ENCODE measurements around the gene TADA2B. TPM values are rescaled to one million over a fixed set of nuclear protein-coding genes. Genes with fewer than 3 reads are reported as not detected.

The TADA2B gene
- total RNA-seq, 1 donor = 16.0 TPM

- TF ChIP-seq CTCF (IDR thresholded peaks at IDR 0.05; ENCODE audit: insufficient read depth, low read depth, low read length) = no peak
- no peak overlapping the region for H3K4me3 ChIP-seq (ENCODE audit: low read depth, low read length)
- no peak for DNase-seq (ENCODE audit: low read depth)
Measured at GRCh38 chr4:7007142-7007907, 35.8 kb upstream of the TADA2B start.

DNA sequence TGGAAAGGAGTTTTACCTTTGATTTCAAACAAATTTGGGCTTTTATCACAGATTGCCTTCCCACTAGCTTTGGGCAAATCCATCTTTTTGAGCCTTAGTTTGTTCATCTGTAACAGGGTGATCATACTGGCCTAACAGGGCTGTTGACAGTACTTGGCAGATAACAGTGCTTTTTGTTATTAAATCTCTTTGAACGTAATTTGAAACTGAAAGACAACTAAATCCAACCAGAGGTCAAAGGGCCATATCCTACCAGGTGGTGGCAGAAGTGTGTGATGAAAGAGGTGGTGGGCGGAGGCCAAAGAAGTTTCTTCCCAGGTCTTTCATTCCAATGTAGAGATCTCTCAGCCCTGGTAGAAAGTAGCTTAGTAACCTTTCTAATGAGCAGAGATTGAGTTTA, 35.2 kb upstream of the TADA2B start:
- no peak overlapping the region for H3K4me3 ChIP-seq (ENCODE audit: low read depth, low read length)
- DNase-seq (ENCODE audit: low read depth) = peak; percentile 35
- TF ChIP-seq CTCF (IDR thresholded peaks at IDR 0.05; ENCODE audit: insufficient read depth, low read depth, low read length) = no peak

DNA sequence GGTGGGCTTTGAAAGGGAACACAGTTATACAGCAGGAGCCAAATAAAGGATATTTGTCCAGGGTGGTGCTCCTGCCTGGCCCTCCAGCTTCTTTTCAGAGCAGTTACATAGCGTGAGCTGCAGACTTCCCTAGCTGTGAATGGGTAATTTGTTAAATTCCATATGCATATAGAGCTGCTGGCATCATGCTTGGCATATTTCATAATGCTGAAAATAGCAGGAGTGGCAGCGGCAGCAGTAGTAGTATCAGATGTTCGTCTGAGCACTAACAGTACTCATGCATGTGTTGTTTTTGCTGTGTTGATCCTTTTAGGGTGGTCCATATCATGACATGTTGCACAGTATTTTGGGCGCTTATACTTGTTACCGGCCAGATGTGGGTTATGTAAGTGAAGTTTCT, 33.6 kb upstream of the TADA2B start:
- no peak for TF ChIP-seq CTCF (IDR thresholded peaks at IDR 0.05; ENCODE audit: insufficient read depth, low read depth, low read length)
- no peak for DNase-seq (ENCODE audit: low read depth)
- no peak overlapping the region for H3K4me3 ChIP-seq (ENCODE audit: low read depth, low read length)

DNA sequence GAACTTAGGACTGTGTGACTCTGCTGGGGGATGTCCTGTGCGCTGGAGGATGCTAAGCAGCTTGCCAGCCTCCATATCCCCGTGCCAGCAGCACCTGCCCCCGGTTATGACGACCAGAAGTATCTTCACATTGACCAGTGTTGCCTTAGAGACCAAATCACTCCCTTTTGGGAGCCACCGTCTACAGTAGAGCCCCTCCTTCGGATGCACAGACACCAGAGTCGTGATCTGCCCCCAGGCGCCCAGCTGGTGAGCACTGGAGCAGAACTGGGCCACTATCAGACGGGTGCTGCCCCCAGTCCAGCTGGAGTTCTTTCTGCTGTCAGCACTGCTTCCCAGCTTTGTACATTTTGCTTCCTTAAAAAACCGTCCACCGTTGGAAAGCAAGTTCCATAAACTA, 30.0 kb upstream of the TADA2B start:
- DNase-seq (ENCODE audit: low read depth) = no peak
- TF ChIP-seq CTCF (IDR thresholded peaks at IDR 0.05; ENCODE audit: insufficient read depth, low read depth, low read length) = no peak
- H3K4me3 ChIP-seq (ENCODE audit: low read depth, low read length) = no peak overlapping the region

- H3K4me3 ChIP-seq (ENCODE audit: low read depth, low read length) = no peak overlapping the region
- TF ChIP-seq CTCF (IDR thresholded peaks at IDR 0.05; ENCODE audit: insufficient read depth, low read depth, low read length) = no peak
- no peak for DNase-seq (ENCODE audit: low read depth)
Measured at GRCh38 chr4:7014815-7015214, 28.4 kb upstream of the TADA2B start.

GRCh38 chr4:7015383-7016035, 27.7 kb upstream of the TADA2B start:
- TF ChIP-seq CTCF (IDR thresholded peaks at IDR 0.05; ENCODE audit: insufficient read depth, low read depth, low read length) = no peak
- H3K4me3 ChIP-seq (ENCODE audit: low read depth, low read length) = no peak overlapping the region
- no peak for DNase-seq (ENCODE audit: low read depth)
